NOMO-1 treated with DMSO at 0.1 percent for 48 hours (cell line): Measurements from ENCODE around the gene DNAI7.

Experiments
- DNase-seq: peaks from one replicate; lab custom pipeline; 2025; ENCODE audit not compliant: unreplicated experiment; lab: John Stamatoyannopoulos, UW

The DNAI7 gene

GRCh38 chr12:25107920-25108319 is 87.0 kb downstream of the DNAI7 start:
- DNase-seq: no peak

GRCh38 chr12:25106818-25107217 is 88.1 kb downstream of the DNAI7 start:
- no peak for DNase-seq

- no peak for DNase-seq
Measured at GRCh38 chr12:25102402-25102801, 92.6 kb downstream of the DNAI7 start.

- peak; percentile 35 for DNase-seq
Measured at GRCh38 chr12:25101092-25101445, 93.9 kb downstream of the DNAI7 start.

- no peak for DNase-seq
Measured at GRCh38 chr12:25100194-25101091, 94.5 kb downstream of the DNAI7 start.

- DNase-seq: no peak
Measured at GRCh38 chr12:25099010-25099409, 96.0 kb downstream of the DNAI7 start.

- DNase-seq: no peak
Measured at GRCh38 chr12:25089738-25090137, 105.2 kb downstream of the DNAI7 start.

GRCh38 chr12:25087596-25087995 is 107.4 kb downstream of the DNAI7 start:
- no peak for DNase-seq

GRCh38 chr12:25084816-25085215 is 110.1 kb downstream of the DNAI7 start:
- no peak for DNase-seq

GRCh38 chr12:25083211-25083610 is 111.7 kb downstream of the DNAI7 start:
- no peak for DNase-seq

- no peak for DNase-seq
Measured at GRCh38 chr12:25082628-25083027, 112.3 kb downstream of the DNAI7 start.

- DNase-seq: no peak
Measured at GRCh38 chr12:25079393-25079792, 115.6 kb downstream of the DNAI7 start.

- no peak for DNase-seq
Measured at GRCh38 chr12:25074954-25075353, 120.0 kb downstream of the DNAI7 start.

GRCh38 chr12:25074113-25074512 is 120.8 kb downstream of the DNAI7 start:
- DNase-seq: no peak

GRCh38 chr12:25072906-25073650 is 121.9 kb downstream of the DNAI7 start:
- DNase-seq: peak; percentile 43

- no peak for DNase-seq
Measured at GRCh38 chr12:25071366-25071765, 123.6 kb downstream of the DNAI7 start.

GRCh38 chr12:25069224-25069623 is 125.7 kb downstream of the DNAI7 start:
- no peak for DNase-seq

GRCh38 chr12:25065035-25065434 is 129.9 kb downstream of the DNAI7 start:
- DNase-seq: no peak

- DNase-seq: no peak
Measured at GRCh38 chr12:25063873-25064628, 130.9 kb downstream of the DNAI7 start.

GRCh38 chr12:25058658-25059058 is 136.3 kb downstream of the DNAI7 start:
- DNase-seq: no peak
